Loucy (cell line): Measurements from ENCODE around the gene PREX1.
A peak's percentile ranks its signal among the peaks of the same experiment; 100 is the strongest.

Experiments
- H2AFZ ChIP-seq: fragments of 200-600 bp; sonication (generic); 2 replicates; pipeline ENCODE4 v1.6.0; 2016; ENCODE audit warnings: antibody characterized with exemption, mild to moderate bottlenecking, low read length, moderate library complexity
- H3F3A ChIP-seq: fragments of 200-600 bp; 2 replicates; pipeline ENCODE4 v1.6.0; 2016; ENCODE audit warnings: antibody characterized with exemption, low read depth, mild to moderate bottlenecking
- H3K27me3 ChIP-seq: fragments of 200-600 bp; sonication (generic); 2 replicates; pipeline ENCODE4 v1.6.1; 2014; ENCODE audit warnings: low read length, mild to moderate bottlenecking; ENCODE audit not compliant: insufficient read depth, poor library complexity, severe bottlenecking
- H3K36me3 ChIP-seq: fragments of 200-600 bp; sonication (generic); 2 replicates; pipeline ENCODE4 v1.6.1; 2016; ENCODE audit warnings: low read length; ENCODE audit not compliant: insufficient read depth
- H3K4me1 ChIP-seq: fragments of 200-600 bp; sonication (generic); 2 replicates; pipeline ENCODE4 v1.5.1; 2014; ENCODE audit warnings: low read length, mild to moderate bottlenecking; ENCODE audit not compliant: insufficient read depth, poor library complexity, severe bottlenecking
- H3K4me2 ChIP-seq: fragments of 200-600 bp; sonication (generic); 2 replicates; pipeline ENCODE4 v1.6.0; 2014; ENCODE audit warnings: antibody characterized with exemption, low read length, low read depth, mild to moderate bottlenecking; ENCODE audit not compliant: poor library complexity, severe bottlenecking
- H3K4me3 ChIP-seq: fragments of 200-600 bp; sonication (generic); 2 replicates; pipeline ENCODE4 v1.5.1; 2014; ENCODE audit warnings: low read length, mild to moderate bottlenecking, mixed read lengths; ENCODE audit not compliant: poor library complexity, severe bottlenecking
- H3K79me2 ChIP-seq: fragments of 200-600 bp; sonication (generic); 2 replicates; pipeline ENCODE4 v1.6.1; 2014; ENCODE audit warnings: low read length; ENCODE audit not compliant: insufficient read depth
- H3K9ac ChIP-seq: fragments of 200-600 bp; sonication (generic); 2 replicates; pipeline ENCODE4 v1.6.0; 2014; ENCODE audit warnings: mild to moderate bottlenecking, low read depth, low read length, moderate library complexity; ENCODE audit not compliant: poor library complexity, severe bottlenecking
- H3K9me2 ChIP-seq: fragments of 200-600 bp; sonication (generic); replicated peaks from 2 replicates; pipeline ENCODE4 v1.6.1; 2016; ENCODE audit warnings: low read depth, low read length, mixed read lengths
- H3K9me3 ChIP-seq: fragments of 200-600 bp; sonication (generic); 2 replicates; pipeline ENCODE4 v1.6.1; 2014; ENCODE audit warnings: mild to moderate bottlenecking, antibody characterized with exemption, low read length, low read depth; ENCODE audit not compliant: insufficient read depth
- H4K20me1 ChIP-seq: fragments of 200-600 bp; sonication (generic); 2 replicates; pipeline ENCODE4 v1.6.0; 2014; ENCODE audit warnings: antibody characterized with exemption, low read length, mild to moderate bottlenecking; ENCODE audit not compliant: insufficient read depth, poor library complexity, severe bottlenecking
- CTCF ChIP-seq: fragments of 200-600 bp; sonication (generic); conservative IDR thresholded peaks from 2 replicates; pipeline ENCODE4 v1.5.1; 2014; ENCODE audit warnings: mild to moderate bottlenecking, antibody characterized with exemption, low read length
- EZH2phosphoT487 ChIP-seq: fragments of 200-600 bp; IDR thresholded peaks from 2 replicates; pipeline ENCODE4 v1.6.1; 2018; ENCODE audit warnings: antibody characterized with exemption, mild to moderate bottlenecking, moderate library complexity, borderline replicate concordance

The PREX1 gene

DNA sequence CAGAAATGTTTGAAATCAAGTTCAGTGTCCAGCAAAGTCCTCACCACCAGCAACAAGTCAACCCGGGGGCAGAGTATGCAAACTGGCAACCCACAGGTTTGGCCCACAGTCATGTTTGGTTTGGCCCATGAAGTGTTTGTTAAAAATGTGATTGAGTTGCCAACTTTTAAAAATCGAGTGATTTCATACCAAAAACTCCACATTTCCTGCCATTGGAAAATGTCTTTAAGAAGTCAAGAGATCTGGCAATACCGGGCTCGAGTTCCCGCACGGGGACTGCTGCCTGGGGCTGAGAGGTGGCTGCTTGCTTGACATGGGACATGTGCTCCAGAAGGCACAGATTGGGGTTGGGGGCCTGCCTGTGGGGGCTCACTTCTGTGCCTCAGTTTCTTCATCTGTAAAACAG, 36.1 kb downstream of the PREX1 start:
- H3K4me1 ChIP-seq = peaks cover 12% of the 10 kb centered on the region
- no peaks in the 10 kb centered on the region for H3K9me2 ChIP-seq
- H3K27me3 ChIP-seq = no peaks in the 10 kb centered on the region
- H3K9ac ChIP-seq = no peak overlapping the region
- no peak overlapping the region for H2AFZ ChIP-seq
- no peaks in the 10 kb centered on the region for H3K36me3 ChIP-seq
- no peaks in the 10 kb centered on the region for H3F3A ChIP-seq
- no peak overlapping the region for H3K4me2 ChIP-seq
- TF ChIP-seq CTCF = no peak
- no peak for TF ChIP-seq EZH2phosphoT487
- no peak overlapping the region for H3K4me3 ChIP-seq
- peaks cover 72% of the 10 kb centered on the region for H3K79me2 ChIP-seq
- H3K9me3 ChIP-seq = no peaks in the 10 kb centered on the region
- H4K20me1 ChIP-seq = peaks cover 5% of the 10 kb centered on the region

- H3K9me2 ChIP-seq = no peaks in the 10 kb centered on the region
- no peaks in the 10 kb centered on the region for H3K36me3 ChIP-seq
- H4K20me1 ChIP-seq = peaks cover 5% of the 10 kb centered on the region
- TF ChIP-seq EZH2phosphoT487 = no peak
- TF ChIP-seq CTCF = peak; percentile 30; the same call in 1 of the 2 replicates
- peaks cover 12% of the 10 kb centered on the region for H3K4me1 ChIP-seq
- no peak overlapping the region for H3K4me2 ChIP-seq
- no peak overlapping the region for H2AFZ ChIP-seq
- H3K9me3 ChIP-seq = no peaks in the 10 kb centered on the region
- H3F3A ChIP-seq = no peaks in the 10 kb centered on the region
- no peaks in the 10 kb centered on the region for H3K27me3 ChIP-seq
- peaks cover 71% of the 10 kb centered on the region for H3K79me2 ChIP-seq
- H3K9ac ChIP-seq = no peak overlapping the region
- no peak overlapping the region for H3K4me3 ChIP-seq
These were observed 36.8 kb downstream of the PREX1 start for GRCh38 chr20:48791014-48791413.

GRCh38 chr20:48790473-48791003, 37.3 kb downstream of the PREX1 start:
- H3K79me2 ChIP-seq = peaks cover 71% of the 10 kb centered on the region; the same call in 1 of the 2 replicates
- H3K4me2 ChIP-seq = no peak overlapping the region
- TF ChIP-seq CTCF = no peak
- no peak for TF ChIP-seq EZH2phosphoT487

More at GRCh38 chr20:48790473-48791003, 37.3 kb downstream of the PREX1 start:
- Histone ChIP-seq H3K9ac (no peak overlapping the region), H2AFZ (no peak overlapping the region), H4K20me1 (peaks cover 5% of the 10 kb centered on the region), H3K9me3 (no peaks in the 10 kb centered on the region), H3K4me1 (peaks cover 12% of the 10 kb centered on the region), H3K36me3 (no peaks in the 10 kb centered on the region), H3K27me3 (no peaks in the 10 kb centered on the region), H3K9me2 (no peaks in the 10 kb centered on the region), H3K4me3 (no peak overlapping the region), H3F3A (no peaks in the 10 kb centered on the region)
